T1000 (cell line): ENCODE results near the gene GGT5.
"Not testable (repeated sequence)": the region's sequence is repeated elsewhere in the genome, so short reads cannot be mapped to it uniquely, and the experiment has no call there.

Experiments
- DNase-seq: peaks from one replicate; lab custom pipeline; 2025; ENCODE audit warnings: mixed read lengths; lab: John Stamatoyannopoulos, UW

GGT5 gene

GRCh38 chr22:24201681-24202614 lies 42.9 kb downstream of the GGT5 start:
- no peak for DNase-seq

GRCh38 chr22:24200619-24201212 lies 44.2 kb downstream of the GGT5 start:
- peak; percentile 14 for DNase-seq

- no peak for DNase-seq
Measured at GRCh38 chr22:24198682-24199052, 46.2 kb downstream of the GGT5 start.

- no peak for DNase-seq
Measured at GRCh38 chr22:24191893-24192292, 53.0 kb downstream of the GGT5 start.

GRCh38 chr22:24191381-24191841 lies 53.5 kb downstream of the GGT5 start:
- DNase-seq = no peak

- DNase-seq = no peak
Measured at GRCh38 chr22:24190596-24191208, 54.2 kb downstream of the GGT5 start.

GRCh38 chr22:24190159-24190540 lies 54.7 kb downstream of the GGT5 start:
- no peak for DNase-seq

GRCh38 chr22:24189249-24190158 lies 55.4 kb downstream of the GGT5 start:
- peak; percentile 43 for DNase-seq

- DNase-seq = no peak
Measured at GRCh38 chr22:24188705-24189248, 56.1 kb downstream of the GGT5 start.

- DNase-seq = no peak
Measured at GRCh38 chr22:24187731-24188644, 56.9 kb downstream of the GGT5 start.

GRCh38 chr22:24186892-24187670 lies 57.8 kb downstream of the GGT5 start:
- no peak for DNase-seq

GRCh38 chr22:24186352-24186740 lies 58.5 kb downstream of the GGT5 start:
- no peak for DNase-seq

- DNase-seq = no peak
Measured at GRCh38 chr22:24185501-24186351, 59.2 kb downstream of the GGT5 start.

- no peak for DNase-seq
Measured at GRCh38 chr22:24185001-24185500, 59.8 kb downstream of the GGT5 start.

- DNase-seq = no peak
Measured at GRCh38 chr22:24184057-24184798, 60.7 kb downstream of the GGT5 start.

- no peak for DNase-seq
Measured at GRCh38 chr22:24183321-24184031, 61.4 kb downstream of the GGT5 start.

- not testable (repeated sequence) for DNase-seq
Measured at GRCh38 chr22:24182900-24183246, 62.0 kb downstream of the GGT5 start.
